ENCODE results near the gene CLEC2B.

Gene CLEC2B

GRCh38 chr12:9808504-9808903 is 60.6 kb downstream of the CLEC2B start:
- no peak for DNase-seq (ENCODE audit: low read depth)

- no peak for DNase-seq (ENCODE audit: low read depth)
Measured at GRCh38 chr12:9806714-9807113, 62.4 kb downstream of the CLEC2B start.

- no peak for DNase-seq (ENCODE audit: low read depth)
Measured at GRCh38 chr12:9805883-9806282, 63.3 kb downstream of the CLEC2B start.
